T-helper 1 cell treated with Interleukin-12 subunit alpha and Interleukin-12 subunit beta and Interleukin-4 antibody, amounts not matched to agents 30 μg/mL and 1 μg/mL, for 36 hours (primary cell): ENCODE data around the gene THBS1.

ENCODE experiments used
- H3K27ac Mint-ChIP-seq: one replicate; pipeline ENCODE4 v1.8.0; 2021; ENCODE audit warnings: mild to moderate bottlenecking, mixed read lengths
- H3K27me3 Mint-ChIP-seq: one replicate; pipeline ENCODE4 v1.8.0; 2021; ENCODE audit warnings: low read depth, mixed read lengths
- H3K36me3 Mint-ChIP-seq: one replicate; pipeline ENCODE4 v1.8.0; 2021; ENCODE audit warnings: low read depth, mixed read lengths
- H3K4me1 Mint-ChIP-seq: one replicate; pipeline ENCODE4 v1.8.0; 2021; ENCODE audit warnings: low read depth, mixed read lengths
- H3K4me3 Mint-ChIP-seq: one replicate; pipeline ENCODE4 v1.8.0; 2021; ENCODE audit warnings: mild to moderate bottlenecking, moderate library complexity, mixed read lengths
- H3K9me3 Mint-ChIP-seq: one replicate; pipeline ENCODE4 v1.8.0; 2021; ENCODE audit warnings: mixed read lengths

The THBS1 gene

DNA sequence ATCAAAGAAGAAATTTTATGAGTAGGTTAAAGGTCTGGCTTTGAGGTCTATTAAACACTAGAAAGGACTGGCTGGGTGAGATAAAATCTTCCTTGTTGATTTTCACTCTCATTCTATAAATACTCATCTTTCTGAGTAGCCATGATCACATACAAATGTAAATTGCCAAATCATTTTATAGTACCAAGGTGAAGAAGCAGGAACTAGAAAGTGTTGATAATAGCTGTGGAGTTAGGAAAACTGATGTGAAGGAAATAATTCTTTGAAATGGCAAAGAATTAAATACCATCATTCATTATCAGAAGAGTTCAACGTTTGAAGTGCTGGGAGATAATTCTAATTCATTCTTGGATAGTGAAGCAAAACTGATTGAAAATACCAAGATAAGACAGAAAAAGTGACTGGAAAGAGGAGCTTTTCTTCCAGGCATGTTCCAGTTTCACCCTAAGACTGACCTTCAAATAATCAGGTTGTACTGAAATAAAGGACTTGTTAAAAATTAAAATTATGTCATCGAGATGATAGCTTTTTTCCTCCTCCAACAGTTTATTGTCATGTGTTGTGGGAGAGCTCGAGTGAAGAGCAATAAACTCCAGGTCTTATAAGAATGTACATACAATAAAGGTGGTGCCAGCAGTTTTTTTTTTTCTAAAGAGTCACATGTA is 17.4 kb downstream of the THBS1 start:
- Mint-ChIP-seq H3K9me3 (no peaks in the 10 kb centered on the region), H3K36me3 (peaks cover 3% of the 10 kb centered on the region), H3K27ac (no peak overlapping the region), H3K4me3 (no peak overlapping the region), H3K27me3 (peaks cover 41% of the 10 kb centered on the region), H3K4me1 (peaks cover 4% of the 10 kb centered on the region)

DNA sequence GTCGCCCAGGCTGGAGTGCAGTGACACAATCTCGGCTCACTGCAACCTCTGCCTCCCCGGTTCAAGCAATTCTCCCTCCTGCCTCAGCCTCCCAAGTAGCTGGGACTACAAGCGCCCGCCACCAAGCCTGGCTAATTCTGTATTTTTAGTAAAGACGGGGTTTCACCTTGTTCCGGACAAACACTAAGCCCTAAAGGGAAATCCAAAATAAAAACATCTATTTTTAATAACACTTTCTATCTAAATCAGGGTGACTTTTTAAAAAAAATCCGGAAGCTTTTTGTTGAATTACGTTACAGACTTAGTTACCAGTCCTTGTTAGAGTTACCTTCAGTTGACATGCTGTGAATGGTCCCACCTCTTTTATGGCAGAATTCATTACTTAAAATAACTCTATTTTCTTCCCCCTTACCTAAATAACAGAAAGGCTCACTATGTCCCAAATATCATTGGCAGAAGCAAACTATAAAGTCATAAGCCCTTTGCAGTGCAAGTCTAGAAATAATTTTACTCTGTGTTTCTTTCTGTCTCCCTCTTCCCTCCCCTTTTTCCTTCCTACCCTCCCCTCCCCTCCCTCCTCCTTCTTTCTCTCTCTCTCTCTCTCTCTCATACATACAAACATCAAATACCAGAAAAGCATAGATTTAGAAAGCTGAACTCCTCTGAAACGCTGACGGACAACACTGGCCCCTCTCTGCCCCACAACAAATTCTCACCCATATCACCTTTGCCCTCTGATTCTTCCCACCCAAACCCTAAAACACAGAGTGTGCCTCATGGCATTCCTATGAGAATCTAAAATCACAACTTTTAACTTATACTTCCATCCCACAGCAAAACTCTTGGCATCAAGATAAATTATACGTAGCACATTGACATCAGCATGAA is 18.3 kb downstream of the THBS1 start:
- Mint-ChIP-seq H3K4me1 (no peaks in the 10 kb centered on the region), H3K27ac (no peak overlapping the region), H3K36me3 (no peaks in the 10 kb centered on the region), H3K4me3 (no peak overlapping the region), H3K9me3 (no peaks in the 10 kb centered on the region), H3K27me3 (peaks cover 37% of the 10 kb centered on the region)

DNA sequence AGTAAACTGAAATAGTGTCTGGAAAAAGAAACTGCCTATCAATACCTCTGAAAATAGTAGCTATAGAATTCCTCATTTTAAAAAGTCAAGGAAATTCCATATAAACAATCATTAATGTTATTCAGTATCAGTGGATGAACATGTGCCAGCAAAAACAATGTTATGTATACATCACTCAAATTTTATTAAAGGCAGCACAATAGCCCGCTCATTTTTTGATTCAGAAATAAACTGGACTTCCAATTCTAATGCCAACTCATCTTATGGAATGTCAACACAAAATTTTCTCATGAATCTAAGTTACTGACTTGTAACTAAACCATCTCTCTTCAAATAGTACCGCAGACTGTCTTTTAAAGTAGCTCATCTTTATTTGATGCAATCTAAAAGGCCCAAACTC is 19.0 kb downstream of the THBS1 start:
- no peaks in the 10 kb centered on the region for H3K9me3 Mint-ChIP-seq
- no peak overlapping the region for H3K27ac Mint-ChIP-seq
- no peaks in the 10 kb centered on the region for H3K36me3 Mint-ChIP-seq
- H3K4me3 Mint-ChIP-seq: no peak overlapping the region
- H3K27me3 Mint-ChIP-seq: peaks cover 37% of the 10 kb centered on the region
- peaks cover 1% of the 10 kb centered on the region for H3K4me1 Mint-ChIP-seq

DNA sequence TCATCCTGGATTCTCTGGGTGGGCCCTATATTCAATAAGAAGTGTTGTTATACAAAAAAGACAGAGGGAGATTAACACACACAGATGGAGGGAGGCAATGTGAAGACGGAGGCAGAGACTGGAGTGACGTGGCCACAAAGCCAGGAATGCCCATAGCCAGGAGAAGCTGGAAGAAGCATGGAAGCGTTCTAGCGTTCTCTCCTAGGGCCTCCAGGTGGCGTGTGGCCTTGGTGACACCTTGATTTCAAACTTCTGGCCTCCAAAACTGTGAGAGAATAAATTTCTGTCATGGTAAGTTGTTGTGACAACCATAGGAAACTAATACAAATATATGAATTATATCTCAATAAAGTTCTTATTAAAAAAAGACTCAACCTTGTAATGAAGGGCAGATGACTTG is 21.3 kb downstream of the THBS1 start:
- H3K27me3 Mint-ChIP-seq: peaks cover 31% of the 10 kb centered on the region
- peaks cover 1% of the 10 kb centered on the region for H3K4me1 Mint-ChIP-seq
- no peaks in the 10 kb centered on the region for H3K9me3 Mint-ChIP-seq
- no peaks in the 10 kb centered on the region for H3K36me3 Mint-ChIP-seq
- no peak overlapping the region for H3K4me3 Mint-ChIP-seq
- H3K27ac Mint-ChIP-seq: no peak overlapping the region

DNA sequence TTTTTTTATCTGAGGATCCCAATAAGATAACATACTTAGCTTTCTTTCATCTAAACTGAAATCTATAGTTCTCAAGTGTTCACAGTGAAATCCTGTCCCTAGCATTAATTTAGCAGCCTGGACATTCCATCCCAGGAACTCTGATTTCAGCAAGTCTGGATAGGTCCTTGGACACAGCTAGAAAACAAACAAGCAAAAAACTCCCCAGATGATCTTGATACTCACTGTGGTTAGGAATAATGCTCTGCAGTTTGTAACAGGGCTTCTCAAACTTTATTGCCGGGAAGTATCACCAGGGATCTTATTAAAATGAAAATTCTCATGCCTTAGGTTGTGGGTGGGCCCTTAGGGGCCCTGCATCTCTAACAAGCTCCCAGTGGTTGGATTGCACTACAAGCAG is 24.3 kb downstream of the THBS1 start:
- peaks cover 12% of the 10 kb centered on the region for H3K4me1 Mint-ChIP-seq
- H3K36me3 Mint-ChIP-seq: peaks cover 2% of the 10 kb centered on the region
- H3K27ac Mint-ChIP-seq: no peak overlapping the region
- H3K9me3 Mint-ChIP-seq: peaks cover 9% of the 10 kb centered on the region
- H3K27me3 Mint-ChIP-seq: peaks cover 19% of the 10 kb centered on the region
- H3K4me3 Mint-ChIP-seq: no peak overlapping the region

DNA sequence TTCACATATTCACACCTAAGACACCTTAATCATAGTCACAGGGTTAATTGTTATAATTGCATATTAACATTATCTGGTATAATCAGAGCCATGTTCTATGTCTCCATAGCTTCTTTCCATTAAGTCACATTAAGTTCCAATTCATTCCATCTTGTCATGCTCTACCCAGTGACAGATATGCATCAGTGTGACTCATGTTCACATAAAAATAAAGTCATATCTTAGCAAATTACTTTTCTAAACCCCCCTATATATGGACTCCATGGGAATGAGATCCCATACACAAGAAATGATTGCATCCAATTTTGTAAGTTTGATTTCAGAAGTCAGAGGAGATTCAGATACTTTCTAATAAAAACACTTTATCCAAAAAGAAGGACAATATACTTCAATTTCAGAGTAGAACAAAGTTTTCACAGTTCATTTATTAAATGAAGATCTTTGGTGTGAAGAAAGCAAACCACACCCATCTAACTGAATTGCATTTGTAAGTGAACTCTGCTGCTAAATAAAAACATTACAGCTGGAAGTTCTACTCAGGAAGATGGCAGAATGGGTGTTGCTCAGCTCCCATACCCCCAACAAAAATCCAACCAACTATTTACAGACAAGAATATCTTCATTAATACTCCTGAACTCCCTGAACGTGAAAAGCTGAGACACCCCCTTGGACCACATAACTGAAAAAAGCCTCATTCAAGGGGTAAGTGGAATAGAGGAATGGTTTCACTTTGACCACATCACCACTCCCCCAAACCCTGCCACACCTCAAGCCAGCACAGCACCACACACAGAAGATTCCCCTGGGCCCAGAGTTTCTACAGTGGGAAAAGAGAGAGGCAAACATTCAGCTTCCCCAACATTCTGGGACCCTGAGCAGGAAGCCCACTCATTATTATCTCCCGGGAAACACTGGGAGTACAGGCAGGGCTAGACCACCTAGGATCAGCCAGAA is 27.6 kb downstream of the THBS1 start:
- Mint-ChIP-seq H3K4me1 (peaks cover 12% of the 10 kb centered on the region), H3K27me3 (peaks cover 23% of the 10 kb centered on the region), H3K4me3 (no peak overlapping the region), H3K36me3 (peaks cover 15% of the 10 kb centered on the region), H3K9me3 (peaks cover 34% of the 10 kb centered on the region), H3K27ac (no peak overlapping the region)

DNA sequence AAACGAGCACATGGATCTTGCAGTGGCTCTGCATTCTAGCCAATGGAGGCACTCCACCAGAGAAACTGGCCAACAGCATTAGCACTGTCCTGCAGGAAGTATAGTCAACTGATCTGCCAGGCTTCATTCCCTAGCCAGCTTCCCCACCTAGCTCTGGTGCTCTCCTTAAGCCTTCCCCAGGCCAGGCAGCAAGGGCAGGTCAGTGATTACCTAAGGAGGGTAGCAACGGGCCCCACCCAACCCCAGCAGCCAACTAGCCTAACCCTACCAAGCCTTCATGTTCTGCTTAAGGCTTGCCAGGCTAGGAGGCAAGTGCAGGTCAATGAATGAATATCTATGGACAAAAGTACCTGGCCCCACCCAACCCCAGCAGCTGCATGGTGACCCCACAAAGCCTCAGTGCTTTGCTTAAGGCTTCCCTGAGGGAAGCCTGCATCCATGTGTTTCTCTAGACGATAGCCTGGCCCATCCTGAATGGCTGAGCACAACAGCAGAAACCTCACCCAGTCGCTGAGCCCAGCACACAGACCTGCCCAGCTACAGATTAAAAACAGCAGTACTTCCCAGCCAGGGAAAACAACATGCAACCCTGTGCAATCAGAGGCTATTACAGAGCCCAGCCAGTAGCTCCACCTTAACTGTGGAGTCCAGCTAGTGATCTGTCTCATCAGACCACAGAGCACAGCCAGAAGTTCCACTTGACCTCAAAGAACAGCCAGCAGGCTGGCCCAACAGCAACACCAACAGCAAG is 28.5 kb downstream of the THBS1 start:
- Mint-ChIP-seq H3K27me3 (peaks cover 23% of the 10 kb centered on the region), H3K36me3 (peaks cover 15% of the 10 kb centered on the region), H3K9me3 (peaks cover 42% of the 10 kb centered on the region), H3K4me1 (peaks cover 12% of the 10 kb centered on the region), H3K4me3 (no peak overlapping the region), H3K27ac (no peak overlapping the region)

DNA sequence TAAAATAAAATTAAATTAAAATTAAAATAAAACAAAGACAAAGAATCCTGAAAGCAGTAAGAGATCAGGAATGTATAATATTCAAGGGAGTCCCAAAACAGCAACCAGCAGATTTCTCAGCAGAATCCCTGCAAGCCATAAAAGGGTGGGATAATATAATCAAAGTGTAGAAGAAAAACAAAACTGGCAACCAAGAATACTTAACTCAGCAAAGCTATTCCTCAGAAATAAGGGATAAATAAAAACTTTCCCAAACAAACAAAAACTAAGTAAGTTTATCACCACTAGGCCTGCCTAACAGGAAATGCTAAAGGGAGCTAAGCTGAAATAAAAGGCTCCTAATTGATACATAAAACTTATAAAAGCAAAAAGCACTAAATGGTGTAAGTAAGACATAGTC is 29.8 kb downstream of the THBS1 start:
- Mint-ChIP-seq H3K36me3 (peaks cover 18% of the 10 kb centered on the region), H3K4me3 (no peak overlapping the region), H3K27ac (no peak overlapping the region), H3K4me1 (peaks cover 11% of the 10 kb centered on the region), H3K27me3 (peaks cover 29% of the 10 kb centered on the region), H3K9me3 (peaks cover 48% of the 10 kb centered on the region)

DNA sequence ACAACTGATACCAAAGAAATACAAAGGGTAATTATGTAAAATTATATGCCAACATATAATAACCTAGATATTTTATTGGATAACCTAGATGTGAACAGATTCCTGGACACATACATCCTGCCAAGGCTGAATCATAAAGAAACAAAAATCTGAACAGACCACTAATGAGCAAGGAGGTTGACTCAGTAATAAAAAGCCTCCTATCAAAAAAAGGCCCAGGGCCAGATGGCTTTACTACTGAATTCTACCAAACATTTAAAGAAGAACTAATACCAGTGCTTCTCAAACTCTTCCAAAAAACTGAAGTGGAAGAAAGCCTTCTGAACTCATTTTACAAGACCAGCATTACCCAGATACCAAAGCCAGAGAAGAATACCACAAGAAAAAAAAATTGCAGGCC is 32.4 kb downstream of the THBS1 start:
- H3K9me3 Mint-ChIP-seq: peaks cover 46% of the 10 kb centered on the region
- H3K4me3 Mint-ChIP-seq: no peak overlapping the region
- no peak overlapping the region for H3K27ac Mint-ChIP-seq
- peaks cover 12% of the 10 kb centered on the region for H3K4me1 Mint-ChIP-seq
- H3K36me3 Mint-ChIP-seq: peaks cover 16% of the 10 kb centered on the region
- H3K27me3 Mint-ChIP-seq: peaks cover 26% of the 10 kb centered on the region

DNA sequence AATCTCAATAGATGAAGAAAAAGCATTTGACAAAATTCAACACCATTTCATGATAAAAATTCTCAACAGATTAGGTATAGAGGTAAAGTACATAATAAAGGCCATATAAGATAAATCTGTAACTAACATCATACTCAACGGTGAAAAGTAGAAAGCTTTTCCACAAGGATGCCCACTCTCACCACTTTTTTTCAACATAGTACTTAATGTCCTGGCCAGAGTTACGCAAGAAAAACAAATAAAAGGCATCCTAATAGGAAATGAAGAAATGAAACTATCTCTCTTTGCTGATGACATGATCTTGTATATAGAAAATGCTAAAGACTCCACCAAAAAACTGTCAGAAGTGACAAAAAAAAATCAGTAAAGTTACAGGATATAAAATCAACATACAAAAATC is 33.0 kb downstream of the THBS1 start:
- Mint-ChIP-seq H3K27me3 (peaks cover 25% of the 10 kb centered on the region), H3K27ac (no peak overlapping the region), H3K4me1 (peaks cover 7% of the 10 kb centered on the region), H3K36me3 (peaks cover 16% of the 10 kb centered on the region), H3K9me3 (peaks cover 40% of the 10 kb centered on the region), H3K4me3 (no peak overlapping the region)

DNA sequence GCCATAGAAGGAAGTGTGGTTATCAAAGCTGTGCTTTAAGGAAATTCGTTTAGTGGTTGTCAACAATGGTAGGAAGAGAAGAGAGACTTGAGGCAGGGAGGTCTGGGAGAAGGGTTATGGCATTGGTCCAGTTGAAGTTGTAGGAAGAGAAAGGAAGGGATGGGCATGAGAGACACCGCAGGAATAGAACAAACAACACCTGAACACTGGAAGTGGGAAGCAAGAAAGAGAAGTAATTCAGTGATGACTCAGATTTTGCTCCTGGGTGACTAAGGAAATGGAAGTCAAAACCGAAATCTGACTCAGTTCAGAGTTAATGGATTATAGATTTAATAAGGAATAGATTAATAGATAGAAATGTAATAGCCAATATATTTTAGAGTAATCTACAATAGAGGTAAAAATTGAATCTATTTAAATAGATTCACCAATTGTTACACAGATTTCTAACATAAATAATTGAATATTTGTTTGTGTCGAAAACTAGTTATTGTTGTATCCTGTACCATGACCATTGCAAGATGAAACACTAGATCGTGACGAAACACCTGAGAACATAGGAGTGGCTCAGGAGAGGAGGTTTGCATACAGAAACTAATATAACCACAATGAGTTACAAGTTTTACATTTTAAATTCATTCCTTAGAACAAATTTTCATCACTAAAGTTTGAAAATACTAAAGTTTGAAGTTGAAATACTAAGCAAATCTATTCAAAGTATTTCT is 36.0 kb downstream of the THBS1 start:
- Mint-ChIP-seq H3K4me3 (no peak overlapping the region), H3K9me3 (peaks cover 33% of the 10 kb centered on the region), H3K36me3 (peaks cover 13% of the 10 kb centered on the region), H3K4me1 (peaks cover 6% of the 10 kb centered on the region), H3K27me3 (peaks cover 25% of the 10 kb centered on the region), H3K27ac (no peak overlapping the region)

DNA sequence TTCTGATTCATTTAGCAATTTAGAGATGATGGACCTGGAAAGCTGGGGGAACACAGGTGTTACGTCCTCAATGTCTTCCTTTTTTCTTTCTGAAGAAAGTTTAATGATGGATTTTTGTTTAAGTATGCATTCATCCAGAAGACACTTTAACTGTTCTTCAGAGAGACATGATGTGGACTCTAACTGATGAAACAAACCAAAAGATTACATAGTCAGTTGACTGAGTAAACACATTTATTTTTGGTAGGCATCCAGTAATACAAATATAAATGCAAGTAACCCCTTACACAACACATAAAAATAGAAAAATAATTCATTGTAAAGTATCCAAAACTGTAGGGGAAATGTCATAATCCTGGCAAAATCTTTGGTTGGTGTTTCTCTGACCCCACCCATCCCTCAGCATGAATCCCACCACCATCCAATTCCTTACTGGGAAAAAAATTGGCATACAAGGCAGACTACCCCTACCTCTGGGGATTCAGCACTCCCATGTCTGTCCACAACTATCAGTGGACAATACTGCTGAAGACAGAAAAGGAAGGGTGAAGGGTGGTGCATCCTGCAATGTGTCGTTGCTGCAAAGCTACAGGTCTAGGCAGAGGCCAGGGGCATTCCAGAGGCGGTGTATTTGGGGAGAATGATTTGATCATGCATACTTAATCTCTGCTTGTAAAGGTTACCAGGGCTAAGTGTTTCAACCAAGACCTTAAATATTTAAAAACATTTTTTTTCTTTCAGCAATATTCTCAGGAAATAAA is 37.4 kb downstream of the THBS1 start:
- Mint-ChIP-seq H3K4me3 (no peak overlapping the region), H3K36me3 (peaks cover 15% of the 10 kb centered on the region), H3K27ac (no peak overlapping the region), H3K9me3 (peaks cover 23% of the 10 kb centered on the region), H3K27me3 (peaks cover 19% of the 10 kb centered on the region), H3K4me1 (peaks cover 19% of the 10 kb centered on the region)

DNA sequence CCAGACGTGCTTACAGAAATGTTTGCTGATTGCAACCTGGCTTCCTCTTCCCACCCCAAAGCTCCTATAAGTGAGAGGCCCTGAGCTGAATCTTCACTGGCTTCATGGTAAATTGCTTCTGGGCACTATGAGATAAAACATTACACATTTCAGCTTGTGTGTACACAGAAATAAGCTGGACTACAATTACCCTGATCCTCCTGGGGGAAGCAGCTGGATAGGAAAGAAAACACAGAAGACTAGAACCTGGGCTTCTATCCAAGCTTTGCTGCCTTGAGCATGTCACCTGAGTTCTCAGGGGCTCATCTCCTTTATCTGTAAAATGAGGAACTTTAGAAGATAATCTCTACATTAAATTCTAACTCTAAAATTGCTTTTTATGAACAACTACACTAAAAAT is 40.3 kb downstream of the THBS1 start:
- peaks cover 23% of the 10 kb centered on the region for H3K36me3 Mint-ChIP-seq
- peaks cover 12% of the 10 kb centered on the region for H3K9me3 Mint-ChIP-seq
- H3K4me3 Mint-ChIP-seq: no peak overlapping the region
- H3K4me1 Mint-ChIP-seq: peaks cover 48% of the 10 kb centered on the region
- peaks cover 13% of the 10 kb centered on the region for H3K27me3 Mint-ChIP-seq
- no peak overlapping the region for H3K27ac Mint-ChIP-seq
